ENCODE data around the gene SYTL5.

DNA sequence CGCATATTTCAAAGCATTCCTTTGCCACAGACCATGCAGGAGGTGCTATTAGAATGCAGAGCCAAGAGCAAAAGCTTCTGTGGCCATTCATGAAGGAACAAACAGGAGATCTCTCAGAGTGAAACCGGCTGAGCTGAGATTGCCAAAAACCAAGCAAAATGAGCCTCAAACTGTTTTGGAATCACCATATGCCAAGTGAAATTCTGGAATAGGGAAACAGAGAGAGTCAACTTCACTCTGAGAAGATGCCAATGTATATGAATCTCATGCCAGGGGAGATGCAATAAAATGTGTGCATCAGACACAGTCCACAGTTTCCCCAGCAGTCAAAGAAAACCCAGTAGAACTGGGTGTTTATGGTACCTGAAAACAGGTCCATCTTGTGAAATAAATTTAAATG is 172.0 kb downstream of the SYTL5 start:
- no peak for TF ChIP-seq ZNF274 (IDR thresholded peaks at IDR 0.05; ENCODE audit: low read depth, low read length)
- TF ChIP-seq YY1 (IDR thresholded peaks at IDR 0.05; ENCODE audit: insufficient read depth, insufficient read length): no peak
